HG02938 (cell line): ENCODE results near the gene CCDC57.

ENCODE experiments used
- ATAC-seq: cut with Tn5 transposase; IDR thresholded peaks from one replicate; pipeline ENCODE4 v1.9.1; 2021; ENCODE audit warnings: mild to moderate bottlenecking, moderate library complexity; ENCODE audit not compliant: unreplicated experiment

The CCDC57 gene

GRCh38 chr17:82236142-82236971, 23.7 kb upstream of the CCDC57 start:
- ATAC-seq = no peak

GRCh38 chr17:82235775-82236141, 23.1 kb upstream of the CCDC57 start:
- no peak for ATAC-seq

DNA sequence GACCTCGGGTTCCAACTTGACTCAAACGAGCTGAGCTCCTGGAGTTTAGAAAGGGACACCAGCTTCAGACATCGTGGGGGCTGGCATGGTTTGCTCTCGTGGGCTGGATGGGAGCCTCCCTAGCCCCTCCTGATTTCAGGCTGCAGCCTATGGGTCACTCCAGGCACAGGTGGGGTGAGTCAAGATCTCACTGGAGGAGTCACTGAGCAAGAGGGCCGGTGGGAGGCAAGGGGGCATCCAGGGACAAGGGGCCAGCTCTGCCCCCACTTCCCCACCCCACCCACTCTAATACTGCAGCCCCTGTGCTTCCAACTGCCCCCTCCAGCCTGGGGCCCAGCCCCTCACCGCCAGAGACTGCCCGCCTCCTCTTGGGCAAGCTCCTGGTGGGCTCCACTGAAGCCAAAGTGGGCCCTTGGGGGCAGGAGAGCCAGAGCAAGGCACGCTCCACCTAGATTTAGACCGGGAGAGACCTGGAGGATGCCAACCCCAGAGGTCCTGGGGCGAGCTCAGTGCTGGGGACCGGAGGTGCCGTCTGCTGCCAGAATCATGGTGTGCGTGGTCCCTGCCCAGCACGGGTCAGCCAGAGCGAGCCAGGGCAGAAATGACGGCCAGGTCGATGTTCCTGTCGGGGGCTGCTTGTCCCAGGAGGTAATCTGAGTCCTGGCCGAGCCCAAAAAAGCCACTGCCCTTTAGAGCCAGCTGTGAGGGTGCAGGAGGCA, 22.6 kb upstream of the CCDC57 start:
- no peak for ATAC-seq

GRCh38 chr17:82234211-82235055, 21.8 kb upstream of the CCDC57 start:
- no peak for ATAC-seq

DNA sequence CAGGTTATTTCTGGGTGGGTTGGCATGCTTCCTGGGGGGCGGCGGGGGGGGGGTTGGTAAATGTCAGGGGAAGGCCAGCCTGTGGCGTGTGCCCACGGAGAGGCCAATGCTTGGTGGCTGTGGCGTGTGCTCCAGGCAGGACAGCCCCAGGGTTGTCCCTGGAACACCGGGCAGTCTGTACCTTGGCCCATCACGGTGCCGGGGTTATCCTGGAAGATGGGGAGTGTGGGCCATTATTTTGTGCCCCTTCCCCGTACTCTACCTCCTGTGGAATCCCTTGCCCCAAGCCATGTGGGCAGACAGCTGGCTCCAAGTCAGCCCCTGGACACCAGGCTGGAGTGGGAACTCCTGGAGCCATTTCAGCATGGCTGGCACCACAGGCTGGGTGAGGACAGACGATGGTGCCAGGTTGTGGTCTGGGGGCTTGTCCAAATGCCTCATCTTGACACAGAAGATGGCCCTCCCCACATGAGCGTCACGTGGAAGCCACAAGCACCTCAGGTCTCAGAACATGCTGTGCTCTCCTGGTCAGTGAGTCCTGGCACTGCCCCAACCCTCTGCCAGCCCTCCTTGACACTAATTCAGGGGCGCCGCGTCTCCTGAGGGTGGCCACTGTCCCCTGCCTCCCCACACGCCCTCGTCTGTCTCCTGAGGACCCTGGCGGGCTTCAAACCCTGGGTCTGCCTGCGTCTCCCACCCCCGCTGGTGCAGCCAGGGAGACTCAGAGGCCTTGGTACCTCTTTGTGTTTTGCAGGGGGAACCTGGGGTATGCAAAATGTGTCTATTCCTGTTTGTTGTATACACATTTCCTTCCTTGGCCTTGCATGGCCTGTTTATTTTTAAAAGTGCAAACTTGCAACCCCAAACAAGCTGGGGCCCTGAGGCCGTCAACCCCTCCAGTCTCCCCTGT, 20.5 kb upstream of the CCDC57 start:
- ATAC-seq = no peak

- ATAC-seq = no peak
Observed at GRCh38 chr17:82232322-82232820, 19.7 kb upstream of the CCDC57 start.

DNA sequence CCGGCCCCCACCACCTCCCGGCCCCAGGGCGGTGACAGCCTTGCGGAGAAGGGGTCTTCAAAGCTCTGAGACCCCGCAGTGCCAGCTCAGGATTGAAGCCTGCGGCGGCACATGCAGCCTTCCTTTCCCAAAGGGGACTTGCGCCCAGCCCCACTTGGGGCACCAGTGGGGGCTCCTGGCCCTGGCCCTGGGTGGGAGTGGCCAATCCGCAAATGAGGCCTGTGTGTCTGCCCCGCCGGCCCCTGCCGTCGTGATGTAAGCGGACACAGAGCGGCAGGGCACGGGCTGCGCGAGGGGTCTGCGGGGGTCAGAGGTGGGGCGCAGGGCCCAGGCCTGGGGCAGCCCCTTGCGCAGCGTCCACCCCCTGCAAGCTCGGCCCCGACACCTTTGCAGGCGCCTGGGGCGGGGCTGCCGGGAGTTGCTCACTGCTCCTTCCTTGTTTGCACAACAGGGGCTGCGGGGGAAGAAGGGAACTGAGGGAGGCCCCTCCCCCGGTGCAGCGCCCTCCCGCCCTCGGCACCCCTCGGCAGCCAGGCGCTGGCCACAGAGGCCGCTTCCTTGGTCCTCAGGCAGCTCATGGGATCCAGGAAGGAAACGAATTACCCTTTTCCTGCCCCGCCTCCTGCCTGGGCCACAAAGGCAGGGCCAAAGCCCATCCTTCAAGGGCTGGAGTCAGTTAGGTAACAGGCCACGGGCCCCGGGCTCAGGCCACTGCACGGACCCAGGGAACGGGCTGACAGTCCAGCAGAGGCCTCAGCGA, 19.1 kb upstream of the CCDC57 start:
- ATAC-seq = no peak

- no peak for ATAC-seq
Observed at GRCh38 chr17:82231312-82231561, 18.6 kb upstream of the CCDC57 start.

GRCh38 chr17:82230609-82231311, 18.1 kb upstream of the CCDC57 start:
- no peak for ATAC-seq

- ATAC-seq = no peak
Observed at GRCh38 chr17:82229698-82230608, 17.3 kb upstream of the CCDC57 start.

DNA sequence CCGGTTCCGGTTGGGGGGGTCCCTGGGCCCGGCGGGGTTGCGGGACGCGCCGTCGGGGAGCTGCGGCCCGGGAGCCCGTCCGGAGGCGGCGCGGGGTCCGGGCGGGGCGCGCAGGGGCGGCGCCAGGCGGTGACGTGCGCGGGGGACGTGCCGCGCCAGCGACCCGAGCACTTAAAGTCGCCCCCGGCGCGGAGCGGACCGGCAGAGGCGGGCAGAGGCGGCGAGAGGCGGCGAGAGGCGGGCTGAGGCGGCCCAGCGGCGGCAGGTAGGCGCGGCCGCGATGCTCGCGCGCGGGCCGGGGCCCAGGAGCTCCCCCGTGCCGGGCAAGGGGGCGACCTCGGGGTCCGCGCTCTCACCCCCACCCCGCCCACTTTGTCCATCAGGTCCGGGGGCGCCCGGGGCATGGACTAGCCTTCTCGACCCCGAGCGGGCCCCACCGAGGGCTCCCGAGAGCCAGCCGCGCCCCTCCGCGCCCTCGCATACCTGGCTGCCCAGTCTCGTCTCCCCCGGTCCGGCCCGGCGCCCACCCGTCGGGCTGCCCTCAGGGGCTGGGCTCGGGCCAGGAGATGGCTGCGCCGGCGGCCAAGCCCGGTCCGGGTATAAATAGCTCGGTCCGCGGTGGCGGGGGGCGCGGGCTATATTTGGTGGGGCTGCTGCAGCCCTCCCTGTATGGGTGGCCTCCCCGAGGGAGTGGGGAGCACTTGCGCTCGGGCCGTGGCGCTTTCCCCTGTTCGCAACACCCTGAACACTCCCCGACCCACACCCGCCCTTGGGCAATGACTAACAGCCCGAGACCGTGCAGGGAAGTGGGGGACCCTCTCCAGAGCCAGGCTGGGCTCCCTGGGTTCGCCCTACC, 16.4 kb upstream of the CCDC57 start, which contains the start of gene SLC16A3:
TSS of gene SLC16A3 (plus strand) at position 201 of the 856 bp plus-strand sequence. CDS start 6,967 bp downstream, outside the sequence.
- ATAC-seq = no peak

DNA sequence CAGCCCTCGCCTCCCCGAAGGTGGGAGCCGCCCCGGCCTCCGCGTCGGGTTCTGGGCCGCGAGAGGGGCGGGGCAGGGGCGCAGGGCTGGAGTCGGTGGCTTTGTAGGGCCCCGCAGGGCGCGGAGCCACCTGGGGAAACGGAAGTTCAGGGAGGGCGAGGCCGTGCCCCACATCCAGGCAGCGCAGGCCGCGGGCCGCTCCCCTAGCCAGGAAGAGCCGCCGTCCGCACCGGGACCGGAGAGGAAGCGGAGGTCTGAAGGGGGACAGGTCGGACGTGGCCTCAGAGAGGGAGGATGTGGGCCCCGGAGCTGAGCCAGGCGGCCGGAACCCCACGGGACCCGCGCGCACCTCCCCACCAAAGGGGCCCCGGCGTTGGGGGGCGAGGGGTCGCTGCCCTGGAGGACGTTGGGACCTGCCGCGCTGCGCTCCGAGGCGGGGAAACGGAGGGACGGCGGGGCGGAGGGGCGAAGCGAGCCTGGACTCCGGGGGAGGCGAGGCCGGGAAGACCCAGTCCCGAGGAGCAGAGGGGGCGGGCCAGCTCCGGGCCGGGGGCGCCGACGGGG, 15.7 kb upstream of the CCDC57 start:
- no peak for ATAC-seq

- ATAC-seq = no peak
Observed at GRCh38 chr17:82227629-82228277, 15.1 kb upstream of the CCDC57 start.

DNA sequence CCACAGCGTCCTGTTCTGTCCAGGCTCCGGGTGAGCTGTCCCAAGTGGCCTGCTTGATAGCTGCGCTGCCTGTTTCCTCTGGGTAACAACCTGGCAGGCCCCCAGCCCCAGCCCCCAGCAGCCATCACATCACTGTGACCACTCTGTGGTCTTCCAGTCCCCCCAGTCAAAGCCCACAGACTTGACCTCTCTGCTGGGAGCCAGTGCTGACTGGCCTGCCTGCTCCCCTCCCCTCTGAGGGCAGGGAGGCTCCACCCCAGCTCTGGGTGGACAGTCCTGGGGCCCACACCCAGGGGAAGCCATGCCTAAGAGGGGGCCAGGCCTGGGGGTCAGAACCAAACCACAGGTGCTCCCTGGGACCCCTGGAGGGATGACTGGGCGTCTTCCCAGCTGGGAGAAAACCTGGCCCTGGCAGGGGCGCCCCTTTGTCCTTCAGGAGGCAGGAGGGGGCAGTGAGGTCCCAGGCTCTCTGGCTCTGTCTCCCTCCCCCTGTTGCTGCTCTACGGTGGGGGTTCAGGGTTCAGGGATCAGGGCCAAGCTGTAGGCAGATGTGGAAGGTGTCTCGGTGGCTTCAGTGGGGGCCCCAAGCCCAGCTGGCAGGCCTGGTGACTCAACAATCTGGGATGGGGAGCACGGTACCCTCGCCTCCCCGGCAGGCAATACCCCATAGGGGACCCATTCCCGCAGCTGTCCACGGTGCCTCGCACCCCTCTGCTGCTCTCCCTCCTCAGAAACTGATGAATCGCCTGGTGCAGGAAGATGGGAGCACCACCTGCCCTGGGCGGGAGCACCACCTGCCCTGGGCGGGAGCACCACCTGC, 14.4 kb upstream of the CCDC57 start:
- ATAC-seq = no peak

- no peak for ATAC-seq
Observed at GRCh38 chr17:82226146-82226808, 13.6 kb upstream of the CCDC57 start.
